HG03442 (cell line): ENCODE results near the gene PPP2R3B.
"Not testable (repeated sequence)": the region's sequence is repeated elsewhere in the genome, so short reads cannot be mapped to it uniquely, and the experiment has no call there.

Source experiments
- ATAC-seq: cut with Tn5 transposase; IDR thresholded peaks from one replicate; pipeline ENCODE4 v1.9.1; 2021; ENCODE audit warnings: mild to moderate bottlenecking, moderate library complexity; ENCODE audit not compliant: unreplicated experiment

The PPP2R3B gene

DNA sequence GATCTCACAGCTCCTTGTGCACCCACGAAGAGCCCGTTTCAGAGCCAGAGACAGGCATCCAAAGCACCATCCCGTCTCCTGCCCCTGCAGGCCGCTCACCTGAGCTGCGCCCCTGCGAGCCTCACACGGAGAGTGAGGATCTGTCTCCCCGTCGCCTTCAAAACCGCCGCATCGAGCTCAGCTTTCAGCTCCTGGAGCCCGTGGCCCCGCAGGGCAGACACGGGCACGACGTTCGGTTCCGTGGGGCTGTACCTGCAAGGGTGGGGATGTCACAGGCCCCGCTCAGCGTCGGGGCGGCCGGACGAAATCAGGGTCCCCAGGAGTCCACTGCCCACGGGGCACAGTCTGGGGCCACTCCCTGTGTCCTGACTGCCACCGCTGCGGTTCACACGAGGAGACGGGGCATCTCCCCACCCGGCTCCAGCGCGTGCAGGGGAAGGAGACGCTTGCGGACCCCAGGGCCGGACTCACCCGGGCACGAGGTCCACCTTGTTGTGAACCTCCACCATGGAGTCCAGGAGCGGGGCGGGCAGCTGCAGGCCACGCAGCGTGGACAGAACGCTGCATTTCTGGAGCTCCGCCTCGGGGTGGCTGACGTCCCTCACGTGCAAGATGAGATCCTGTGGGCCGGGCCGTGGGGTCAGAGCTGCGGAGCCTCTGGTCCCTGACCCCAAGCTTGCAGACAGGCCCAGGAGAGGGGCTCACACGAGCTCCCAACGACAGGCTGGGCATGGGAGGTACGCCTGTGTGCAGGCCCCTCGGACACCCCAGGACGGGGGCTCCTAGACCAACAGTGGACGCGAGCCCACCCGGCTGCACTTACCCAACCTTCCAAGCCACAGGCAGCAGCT, 79.2 kb downstream of the PPP2R3B start:
- no peak for ATAC-seq

DNA sequence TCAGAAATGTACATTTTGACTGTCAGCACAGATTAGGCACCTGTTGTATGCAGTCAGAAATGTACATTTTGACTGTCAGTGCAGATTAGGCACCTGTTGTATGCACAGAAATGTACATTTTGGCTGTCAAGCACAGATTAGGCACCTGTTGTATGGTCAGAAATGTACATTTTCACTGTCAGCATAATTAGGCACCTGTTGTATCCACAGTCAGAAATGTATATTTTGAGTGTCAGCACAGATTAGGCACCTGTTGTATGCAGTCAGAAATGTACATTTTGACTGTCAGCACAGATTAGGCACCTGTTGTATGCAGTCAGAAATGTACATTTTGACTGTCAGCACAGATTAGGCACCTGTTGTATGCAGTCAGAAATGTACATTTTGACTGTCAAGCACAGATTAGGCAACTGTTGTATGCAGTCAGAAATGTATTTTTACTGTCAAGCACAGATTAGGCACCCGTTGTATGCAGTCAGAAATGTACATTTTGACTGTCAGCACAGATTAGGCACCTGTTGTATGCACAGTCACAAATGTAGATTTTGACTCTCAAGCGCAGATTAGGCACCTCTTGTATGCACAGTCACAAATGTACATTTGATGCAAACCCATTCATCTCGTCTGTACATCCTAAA, 80.0 kb downstream of the PPP2R3B start:
- not testable (repeated sequence) for ATAC-seq

DNA sequence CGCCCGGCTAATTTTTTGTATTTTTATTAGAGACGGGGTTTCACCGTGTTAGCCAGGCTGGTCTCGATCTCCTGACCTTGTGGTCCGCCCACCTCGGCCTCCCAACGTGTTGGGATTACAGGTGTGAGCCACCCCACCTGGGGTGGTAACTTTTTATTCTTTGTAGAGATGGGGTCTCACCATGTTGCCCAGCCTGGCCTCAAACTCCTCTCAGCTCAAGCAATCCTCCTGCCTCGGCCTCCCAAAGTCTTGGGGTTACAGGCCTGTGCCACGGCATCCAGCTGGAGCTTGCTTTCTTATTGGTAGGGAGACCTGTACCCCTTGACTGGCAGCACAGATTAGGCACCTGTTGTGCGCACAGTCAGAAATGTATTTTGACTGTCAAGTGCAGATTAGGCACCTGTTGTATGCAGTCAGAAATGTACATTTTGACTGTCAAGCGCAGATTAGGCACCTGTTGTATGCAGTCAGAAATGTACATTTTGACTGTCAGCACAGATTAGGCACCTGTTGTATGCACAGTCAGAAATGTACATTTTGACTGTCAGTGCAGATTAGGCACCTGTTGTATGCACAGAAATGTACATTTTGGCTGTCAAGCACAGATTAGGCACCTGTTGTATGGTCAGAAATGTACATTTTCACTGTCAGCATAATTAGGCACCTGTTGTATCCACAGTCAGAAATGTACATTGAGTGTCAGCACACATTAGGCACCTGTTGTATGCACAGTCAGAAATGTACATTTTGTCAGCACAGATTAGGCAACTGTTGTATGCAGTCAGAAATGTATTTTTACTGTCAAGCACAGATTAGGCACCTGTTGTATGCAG, 80.7 kb downstream of the PPP2R3B start:
- not testable (repeated sequence) for ATAC-seq

DNA sequence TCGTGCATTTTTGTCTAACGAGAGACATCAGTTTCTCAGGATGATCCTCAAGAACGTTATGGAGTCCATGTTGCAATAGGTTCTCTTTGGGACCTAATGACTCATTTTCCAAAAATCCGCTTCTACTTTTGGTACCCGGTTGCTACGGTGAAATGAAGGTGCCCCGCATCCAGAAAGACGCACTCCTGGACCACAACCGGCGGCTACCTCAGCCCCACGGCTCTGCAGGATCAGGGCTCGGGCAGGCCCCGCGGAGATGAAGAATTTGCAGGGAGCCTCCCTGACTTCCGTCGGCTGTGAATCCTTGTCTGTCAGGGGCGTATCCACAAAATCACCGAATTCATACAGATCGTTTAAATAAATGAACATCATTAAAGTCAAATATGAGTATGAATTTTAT, 83.7 kb downstream of the PPP2R3B start:
- no peak for ATAC-seq

DNA sequence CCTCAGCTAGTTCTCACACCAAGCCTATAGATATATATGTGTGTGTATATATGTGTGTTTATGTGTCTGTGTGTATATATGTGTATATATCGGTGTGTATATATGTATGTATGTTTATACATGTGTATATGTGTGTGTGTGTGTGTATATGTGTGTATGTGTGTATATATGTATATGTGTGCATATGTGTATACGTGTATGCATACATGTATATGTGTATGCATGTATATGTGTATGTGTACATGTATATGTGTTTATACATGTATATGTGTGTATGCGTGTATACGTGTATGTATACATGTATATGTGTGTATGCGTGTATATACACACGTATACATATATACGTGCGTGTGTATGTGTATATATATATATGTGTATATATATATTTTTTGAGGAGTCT, 86.4 kb downstream of the PPP2R3B start:
- no peak for ATAC-seq

DNA sequence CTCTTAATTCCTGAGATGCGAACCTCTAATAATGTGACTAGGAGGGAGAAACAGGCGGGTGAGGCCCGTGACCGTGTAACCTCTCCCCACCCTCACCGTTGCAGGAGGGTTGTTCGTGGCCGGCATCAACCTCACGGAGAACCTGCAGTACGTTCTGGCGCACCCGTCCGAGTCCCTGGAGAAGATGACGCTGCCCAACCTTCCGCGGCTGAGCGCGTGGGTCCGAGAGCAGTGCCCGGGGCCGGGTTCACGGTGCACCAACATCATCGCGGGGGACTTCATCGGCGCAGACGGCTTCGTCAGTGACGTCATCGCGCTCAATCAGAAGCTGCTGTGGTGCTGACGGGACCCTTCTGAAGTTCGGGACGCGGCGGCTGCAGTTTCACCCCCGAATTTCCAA, 87.7 kb downstream of the PPP2R3B start:
- ATAC-seq = no peak

DNA sequence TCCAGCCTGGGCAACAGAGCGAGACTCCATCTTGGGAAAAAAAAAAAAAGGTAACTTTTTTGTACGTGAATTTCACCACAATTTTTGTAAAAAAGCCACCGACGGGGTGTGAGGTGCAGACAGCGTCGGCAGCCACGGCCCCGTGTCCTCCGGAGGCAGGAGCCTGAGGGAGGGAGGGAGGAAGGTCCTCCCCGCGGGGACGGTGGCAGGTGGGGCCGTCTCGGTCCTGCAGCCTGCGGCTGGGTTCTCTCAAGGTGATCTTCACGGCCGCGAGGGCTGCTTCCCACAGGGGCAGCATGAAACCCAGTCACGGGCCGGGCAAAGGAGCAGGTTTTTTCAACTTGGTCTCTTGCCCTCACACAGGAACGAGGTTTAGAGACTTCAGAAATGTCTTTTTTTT, 91.6 kb downstream of the PPP2R3B start:
- ATAC-seq = no peak

DNA sequence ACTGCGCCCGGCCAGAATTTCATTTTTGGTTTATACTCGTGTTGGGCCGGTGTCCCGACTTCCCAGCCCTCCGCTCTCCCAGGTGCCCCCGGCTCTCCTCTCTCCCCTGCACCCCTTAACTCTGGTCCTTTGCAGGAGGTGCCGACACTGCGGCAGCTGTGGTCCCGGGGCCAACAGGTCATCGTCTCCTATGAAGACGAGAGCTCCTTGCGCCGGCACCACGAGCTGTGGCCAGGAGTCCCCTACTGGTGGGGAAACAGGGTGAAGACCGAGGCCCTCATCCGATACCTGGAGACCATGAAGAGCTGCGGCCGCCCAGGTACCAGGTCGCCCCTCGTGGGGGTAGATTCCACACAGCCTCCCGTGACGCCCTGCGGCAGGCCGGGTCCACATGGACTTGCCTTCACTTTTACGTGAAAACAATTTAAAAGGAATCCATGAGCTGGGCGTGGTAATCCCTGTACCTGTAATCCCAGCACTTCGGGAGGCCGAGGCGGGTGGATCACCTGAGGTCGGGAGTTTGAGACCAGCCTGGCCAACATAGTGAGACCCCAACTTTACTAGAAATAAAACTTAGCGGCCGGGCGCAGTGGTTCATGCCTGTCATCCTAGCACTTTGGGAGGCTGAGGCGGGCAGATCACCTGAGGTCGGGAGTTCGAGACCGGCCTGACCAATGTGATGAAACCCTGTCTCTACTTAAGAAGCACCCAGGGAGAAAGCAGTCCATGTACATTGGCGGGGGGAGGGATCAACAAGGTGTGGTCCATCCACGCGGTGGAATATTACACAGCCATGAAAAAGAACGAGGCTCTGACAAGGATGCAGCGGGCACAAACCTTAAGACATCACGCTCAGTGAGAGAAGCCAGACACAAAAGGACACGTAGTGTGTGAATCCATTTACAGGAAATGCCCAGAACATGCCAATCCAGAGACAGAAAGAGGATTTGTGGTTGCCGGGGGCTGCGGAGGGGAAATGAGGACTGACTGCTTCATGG, 93.5 kb downstream of the PPP2R3B start:
- no peak for ATAC-seq

DNA sequence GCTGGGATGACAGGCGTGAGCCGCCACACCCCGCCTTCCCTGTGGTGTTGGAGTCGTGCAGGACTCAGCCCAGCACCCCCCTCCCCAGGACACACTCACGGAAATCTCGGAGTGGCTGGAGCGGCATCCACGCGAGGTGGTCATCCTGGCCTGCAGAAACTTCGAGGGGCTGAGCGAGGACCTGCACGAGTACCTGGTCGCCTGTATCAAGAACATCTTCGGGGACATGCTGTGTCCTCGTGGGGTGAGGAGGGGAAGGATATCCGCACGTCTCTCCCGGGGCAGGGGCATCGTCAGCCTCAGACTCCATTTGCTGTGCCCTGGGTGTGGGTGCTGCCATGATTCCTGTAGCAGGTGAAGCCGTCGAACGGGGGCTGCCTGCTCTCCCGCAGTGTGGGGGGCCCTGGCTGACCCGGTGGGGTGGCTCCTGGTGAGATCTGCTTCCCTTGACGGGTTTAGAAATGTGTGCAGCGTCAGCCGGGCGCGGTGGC, 95.3 kb downstream of the PPP2R3B start:
- no peak for ATAC-seq

DNA sequence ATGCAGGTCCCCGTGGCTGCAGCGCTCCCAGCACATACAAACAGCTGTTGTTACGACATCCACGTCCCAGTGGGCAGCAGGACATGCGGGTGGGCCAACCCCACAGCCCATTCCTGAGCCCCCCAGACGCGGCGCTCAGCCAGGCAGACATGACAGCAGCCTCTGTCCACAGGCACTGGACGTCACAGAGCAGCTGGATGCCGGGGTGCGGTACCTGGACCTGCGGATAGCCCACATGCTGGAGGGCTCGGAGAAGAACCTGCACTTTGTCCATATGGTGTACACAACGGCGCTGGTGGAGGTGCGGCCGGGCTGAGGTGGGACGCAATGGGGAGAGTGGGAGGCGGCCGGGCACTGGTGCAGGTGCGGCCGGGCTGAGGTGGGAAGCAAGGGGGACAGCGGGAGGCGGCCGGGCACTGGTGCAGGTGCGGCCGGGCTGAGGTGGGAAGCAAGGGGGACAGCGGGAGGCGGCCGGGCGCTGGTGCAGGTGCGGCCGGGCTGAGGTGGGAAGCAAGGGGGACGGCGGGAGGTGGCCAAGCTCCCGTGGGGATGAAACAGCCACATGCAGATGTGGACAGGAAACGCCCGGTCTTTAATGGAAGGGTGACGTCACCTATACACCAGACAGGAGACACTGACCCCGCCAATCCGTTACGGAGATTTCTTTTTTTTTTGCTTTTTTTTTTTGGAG, 96.1 kb downstream of the PPP2R3B start:
- ATAC-seq = no peak

DNA sequence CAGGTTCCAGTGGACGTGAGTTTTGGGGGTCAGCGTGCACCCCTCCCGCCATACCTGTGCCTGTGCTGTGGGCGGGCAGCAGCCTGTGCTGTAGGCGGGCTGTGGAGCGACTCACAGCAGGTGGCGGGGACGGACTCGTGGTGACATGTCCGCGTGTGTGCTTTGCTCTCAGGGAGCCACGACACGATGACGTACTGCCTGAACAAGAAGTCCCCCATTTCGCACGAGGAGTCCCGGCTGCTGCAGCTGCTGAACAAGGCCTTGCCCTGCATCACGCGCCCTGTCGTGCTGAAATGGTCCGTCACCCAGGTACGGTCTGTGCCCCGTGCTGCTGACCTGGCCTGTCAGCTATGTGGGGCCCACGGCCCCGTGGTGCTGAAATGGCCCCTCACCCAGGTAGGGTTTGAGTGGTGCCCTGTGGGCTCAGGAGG, 98.1 kb downstream of the PPP2R3B start:
- ATAC-seq = no peak

DNA sequence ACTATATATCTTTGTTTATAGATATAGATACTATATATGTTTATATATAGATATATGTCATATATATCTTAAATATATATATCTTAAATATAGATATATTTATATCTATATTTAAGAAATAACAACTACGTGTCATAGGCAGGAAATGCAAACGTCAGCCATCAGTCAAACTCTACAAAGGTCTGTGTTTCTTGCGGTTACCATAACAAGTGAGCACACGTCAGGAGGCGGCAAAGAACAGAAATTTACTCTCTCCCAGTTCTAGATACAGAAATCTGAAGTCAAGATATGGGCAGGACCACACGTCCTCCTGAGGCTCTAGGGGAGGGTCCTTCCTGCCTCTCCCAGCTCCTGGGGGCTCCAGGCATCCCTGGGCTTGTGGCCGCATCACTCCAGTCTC, 99.0 kb downstream of the PPP2R3B start:
- no peak for ATAC-seq

DNA sequence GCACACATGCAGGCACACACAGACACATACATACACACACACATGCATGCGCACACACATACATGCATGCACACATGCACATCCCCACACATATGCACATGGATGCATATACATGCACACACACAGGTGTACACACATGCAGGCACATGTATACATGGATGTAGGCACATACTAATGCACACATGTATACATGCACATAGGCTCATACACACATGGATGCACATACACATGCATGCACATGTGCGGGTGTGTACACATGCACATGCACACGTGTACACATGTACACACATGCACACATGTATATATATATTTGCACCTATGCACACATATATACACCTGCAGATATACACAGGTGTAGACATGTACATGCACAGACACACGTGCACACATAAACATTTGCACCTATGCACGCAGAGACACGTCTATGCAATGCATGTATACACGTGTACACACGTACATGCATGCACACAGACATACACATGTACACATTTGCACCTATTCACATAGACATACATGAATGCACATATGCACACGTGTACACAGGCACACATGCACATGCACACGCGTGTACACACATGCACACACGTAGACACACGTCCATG, 101.5 kb downstream of the PPP2R3B start:
- no peak for ATAC-seq
